Measurements from ENCODE around the gene PPP2R3A.

DNA sequence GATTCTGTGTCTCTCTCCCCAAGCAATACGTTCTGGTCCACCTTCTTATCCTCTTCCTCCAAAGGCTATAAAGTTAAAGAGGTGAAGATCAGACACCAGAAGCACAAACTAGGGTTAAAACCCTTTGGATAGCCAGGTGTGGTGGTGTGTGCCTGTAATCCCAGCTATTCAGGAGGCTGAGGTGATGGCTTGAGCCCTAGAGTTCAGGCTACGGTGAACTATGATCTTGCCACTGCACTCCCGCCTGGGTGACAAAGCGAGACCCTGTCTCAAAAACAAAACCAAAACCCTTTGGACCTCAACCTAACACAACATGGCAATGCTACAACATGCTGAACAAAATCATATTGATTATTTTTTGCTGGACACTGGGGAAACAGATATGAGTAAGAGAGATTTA is 187.4 kb downstream of the PPP2R3A start:
- TF ChIP-seq POLR2A (IDR thresholded peaks at IDR 0.05) (no peak), EP300 (IDR thresholded peaks at IDR 0.05; ENCODE audit: low read depth) (no peak), POLR2AphosphoS5 (IDR thresholded peaks at IDR 0.05) (no peak)
- TF ChIP-seq, protein P1, sequence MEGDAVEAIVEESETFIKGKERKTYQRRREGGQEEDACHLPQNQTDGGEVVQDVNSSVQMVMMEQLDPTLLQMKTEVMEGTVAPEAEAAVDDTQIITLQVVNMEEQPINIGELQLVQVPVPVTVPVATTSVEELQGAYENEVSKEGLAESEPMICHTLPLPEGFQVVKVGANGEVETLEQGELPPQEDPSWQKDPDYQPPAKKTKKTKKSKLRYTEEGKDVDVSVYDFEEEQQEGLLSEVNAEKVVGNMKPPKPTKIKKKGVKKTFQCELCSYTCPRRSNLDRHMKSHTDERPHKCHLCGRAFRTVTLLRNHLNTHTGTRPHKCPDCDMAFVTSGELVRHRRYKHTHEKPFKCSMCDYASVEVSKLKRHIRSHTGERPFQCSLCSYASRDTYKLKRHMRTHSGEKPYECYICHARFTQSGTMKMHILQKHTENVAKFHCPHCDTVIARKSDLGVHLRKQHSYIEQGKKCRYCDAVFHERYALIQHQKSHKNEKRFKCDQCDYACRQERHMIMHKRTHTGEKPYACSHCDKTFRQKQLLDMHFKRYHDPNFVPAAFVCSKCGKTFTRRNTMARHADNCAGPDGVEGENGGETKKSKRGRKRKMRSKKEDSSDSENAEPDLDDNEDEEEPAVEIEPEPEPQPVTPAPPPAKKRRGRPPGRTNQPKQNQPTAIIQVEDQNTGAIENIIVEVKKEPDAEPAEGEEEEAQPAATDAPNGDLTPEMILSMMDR (IDR thresholded peaks at IDR 0.05): no peak

Measured in transverse colon (tissue), 4 donors.